IMR-90 (cell line): Measurements from ENCODE around the gene MAB21L3. TPM values are rescaled to one million over a fixed set of nuclear protein-coding genes. Genes with fewer than 3 reads are reported as not detected.

Experiments
- ATAC-seq: fragments of 200-7000 bp; cut with Tn5 transposase; 2 replicates; pipeline ENCODE4 v1.9.1; 2020; ENCODE audit warnings: low read depth, mild to moderate bottlenecking, moderate library complexity
- BruUV-seq: library from RNA; stranded (reverse); fragments of 400-500 nt; replicated peaks from 2 replicates; lab custom pipeline; 2021; lab: Mats Ljungman, UMichigan
- CTCF ChIA-PET: fragments of 300-600 bp; formaldehyde crosslinking; extraction: SDS; loops from one replicate; lab custom pipeline; 2021; ENCODE audit warnings: antibody characterized with exemption; lab: Yijun Ruan, JAX
- POLR2A ChIA-PET: fragments of 300-600 bp; sonication (Branson Sonifier 250); formaldehyde crosslinking; loops from one replicate; lab custom pipeline; 2022; ENCODE audit warnings: antibody characterized with exemption; ENCODE audit not compliant: unreplicated experiment; lab: Charles Lee
- DNase-seq: peaks from one replicate; pipeline ENCODE4 v3.0.0; 2013
- H2AFZ ChIP-seq: replicated peaks from 2 replicates; pipeline ENCODE3; 2013; ENCODE audit warnings: low read length, mild to moderate bottlenecking; ENCODE audit not compliant: poor library complexity
- H2AK5ac ChIP-seq: 2 replicates; pipeline ENCODE4 v1.6.1; 2013; ENCODE audit warnings: low read depth, low read length, inconsistent platforms
- H2AK9ac ChIP-seq: replicated peaks from 2 replicates; pipeline ENCODE3; 2013; ENCODE audit warnings: mild to moderate bottlenecking, low read depth, low read length, moderate library complexity; ENCODE audit not compliant: poor library complexity
- H2BK120ac ChIP-seq: 2 replicates; pipeline ENCODE4 v1.6.1; 2013; ENCODE audit warnings: low read depth, low read length, inconsistent platforms
- H2BK15ac ChIP-seq: 3 replicates; pipeline ENCODE4 v1.6.1; 2013; ENCODE audit warnings: low read depth, low read length, inconsistent platforms
- H2BK20ac ChIP-seq: 2 replicates; pipeline ENCODE4 v1.6.1; 2013; ENCODE audit warnings: low read depth, mild to moderate bottlenecking, inconsistent platforms, low read length, moderate library complexity
- H2BK5ac ChIP-seq: 2 replicates; pipeline ENCODE4 v1.6.1; 2013; ENCODE audit warnings: mild to moderate bottlenecking, low read depth, low read length, inconsistent platforms; ENCODE audit not compliant: poor library complexity, severe bottlenecking
- H3K14ac ChIP-seq: replicated peaks from 2 replicates; pipeline ENCODE4 v1.6.1; 2013; ENCODE audit warnings: low read depth, low read length, inconsistent platforms
- H3K18ac ChIP-seq: 2 replicates; pipeline ENCODE4 v1.6.1; 2013; ENCODE audit warnings: low read depth, low read length, control low read depth
- H3K23ac ChIP-seq: 2 replicates; pipeline ENCODE4 v1.6.1; 2013; ENCODE audit warnings: low read depth, low read length, inconsistent platforms
- H3K27ac ChIP-seq: 2 replicates; pipeline ENCODE4 v1.5.1; 2013; ENCODE audit warnings: mild to moderate bottlenecking, control low read depth, low read length; ENCODE audit not compliant: insufficient read depth
- H3K27me3 ChIP-seq: 2 replicates; pipeline ENCODE4 v1.6.1; 2013; ENCODE audit warnings: low read length; ENCODE audit not compliant: control insufficient read depth, insufficient read depth
- H3K36me3 ChIP-seq: 2 replicates; pipeline ENCODE4 v1.6.1; 2013; ENCODE audit warnings: low read length, mixed read lengths; ENCODE audit not compliant: control insufficient read depth, insufficient read depth
- H3K4ac ChIP-seq: 2 replicates; pipeline ENCODE4 v1.6.1; 2013; ENCODE audit warnings: low read depth, low read length, inconsistent platforms
- H3K4me1 ChIP-seq: 2 replicates; pipeline ENCODE4 v1.6.1; 2013; ENCODE audit warnings: low read length, mixed read lengths; ENCODE audit not compliant: control insufficient read depth, insufficient read depth
- H3K4me2 ChIP-seq: 2 replicates; pipeline ENCODE4 v1.6.1; 2013; ENCODE audit warnings: low read depth, mild to moderate bottlenecking, control low read depth, low read length, moderate library complexity
- H3K4me3 ChIP-seq: 2 replicates; pipeline ENCODE4 v1.5.1; 2013; ENCODE audit warnings: low read depth, mild to moderate bottlenecking, control low read depth, low read length, moderate library complexity; ENCODE audit not compliant: insufficient read depth
- H3K56ac ChIP-seq: 2 replicates; pipeline ENCODE4 v1.6.1; 2013; ENCODE audit warnings: low read length, inconsistent platforms; ENCODE audit not compliant: insufficient read depth; ENCODE audit errors: extremely low read depth
- H3K79me1 ChIP-seq, 2 experiments: 2 replicates each; pipeline ENCODE4 v1.6.1; 2013; ENCODE audit warnings: low read length in 2 of 2, inconsistent platforms in 1 of 2, low read depth in 1 of 2
- H3K9ac ChIP-seq: 2 replicates; pipeline ENCODE4 v1.6.1; 2013; ENCODE audit warnings: low read depth, low read length, control low read depth
- H3K9me1 ChIP-seq: 2 replicates; pipeline ENCODE4 v1.6.1; 2013; ENCODE audit warnings: low read length, inconsistent platforms; ENCODE audit not compliant: insufficient read depth
- H3K9me3 ChIP-seq: 2 replicates; pipeline ENCODE4 v1.6.1; 2013; ENCODE audit warnings: low read length; ENCODE audit not compliant: control insufficient read depth, insufficient read depth
- H4K20me1 ChIP-seq: 2 replicates; pipeline ENCODE4 v1.6.1; 2013; ENCODE audit warnings: low read length, inconsistent platforms; ENCODE audit not compliant: insufficient read depth
- H4K5ac ChIP-seq: 2 replicates; pipeline ENCODE4 v1.6.1; 2013; ENCODE audit warnings: mild to moderate bottlenecking, low read depth, low read length, control low read depth
- H4K8ac ChIP-seq, 2 experiments: 2 replicates each; pipeline ENCODE4 v1.6.1; 2013; ENCODE audit warnings: low read depth in 2 of 2, low read length in 2 of 2, control low read depth in 1 of 2, inconsistent platforms in 1 of 2
- H4K91ac ChIP-seq: 2 replicates; pipeline ENCODE4 v1.6.1; 2013; ENCODE audit warnings: low read depth, low read length, inconsistent platforms; ENCODE audit not compliant: insufficient read depth
- CEBPB ChIP-seq: IDR thresholded peaks from 2 replicates; pipeline ENCODE4 v1.6.1; 2012; ENCODE audit warnings: low read depth, low read length, improper control_type of control experiment
- CHD1 ChIP-seq: IDR thresholded peaks from 2 replicates; pipeline ENCODE4 v1.6.1; 2012; ENCODE audit warnings: low read depth, low read length, improper control_type of control experiment
- FOS ChIP-seq: fragments of 150-350 bp; IDR thresholded peaks from 2 replicates; pipeline ENCODE4 v1.6.1; 2016; ENCODE audit warnings: low read depth, low read length
- SMC3 ChIP-seq: fragments of 150-350 bp; IDR thresholded peaks from 2 replicates; pipeline ENCODE4 v1.6.1; 2016; ENCODE audit warnings: low read depth, mild to moderate bottlenecking, antibody characterized with exemption, low read length, moderate library complexity
- WGBS, 2 experiments: methylation state at CpG; one replicate each; pipeline versions ENCODE4 v1.1.5 to v1.1.7; 2013; ENCODE audit warnings: missing lambda C conversion rate in 2 of 2; ENCODE audit not compliant: insufficient read length in 1 of 2; ENCODE audit errors: extremely low coverage in 2 of 2; 5-methylcytosine and 5-hydroxymethylcytosine counted together
- dilution Hi-C: fragments of 300-500 bp; cut with HindIII; formaldehyde crosslinking; loops from one replicate; pipeline ENCODE4 v1.14.3; 2018; ENCODE audit warnings: low sequenced_read_pairs; ENCODE audit not compliant: unreplicated experiment
- in situ Hi-C: fragments of 300-500 bp; cut with MboI; formaldehyde crosslinking; loops from 3 replicates; pipeline ENCODE4 v1.14.3; 2019; ENCODE audit warnings: low sequenced_read_pairs, inconsistent platforms, mixed read lengths
- intact Hi-C: fragments of 100-400 bp; cut with micrococcal nuclease; formaldehyde crosslinking; loops from 2 replicates; pipeline ENCODE4 v1.10.0; 2022
- polyA plus RNA-seq, 3 experiments: library from polyadenylated mRNA; depleted of rRNA; stranded (reverse); fragments of >200 nt; gene quantifications; 2 replicates each; pipeline ENCODE4 v1.2.3, GENCODE V29; 2012; ENCODE audit warnings: low replicate concordance in 1 of 3
- total RNA-seq: library from RNA; depleted of rRNA; stranded (reverse); fragments of >200 nt; gene quantifications from 2 replicates; pipeline ENCODE4 v1.2.3, GENCODE V29; 2012
- TF ChIP-seq, protein P1 (sequence below): fragments of 150-350 bp; IDR thresholded peaks from 2 replicates; pipeline ENCODE4 v1.6.1; 2017; ENCODE audit warnings: mild to moderate bottlenecking, antibody characterized with exemption, low read length, low read depth
- TF ChIP-seq, protein P2 (sequence below): conservative IDR thresholded peaks from 2 replicates; pipeline ENCODE4 v1.5.1; 2012; ENCODE audit warnings: mild to moderate bottlenecking, low read depth, low read length, improper control_type of control experiment

MAB21L3 gene
- total and polyA plus RNA-seq, 2 of the 4 experiments (the other 2 are of a cell fraction), result not detected

DNA sequence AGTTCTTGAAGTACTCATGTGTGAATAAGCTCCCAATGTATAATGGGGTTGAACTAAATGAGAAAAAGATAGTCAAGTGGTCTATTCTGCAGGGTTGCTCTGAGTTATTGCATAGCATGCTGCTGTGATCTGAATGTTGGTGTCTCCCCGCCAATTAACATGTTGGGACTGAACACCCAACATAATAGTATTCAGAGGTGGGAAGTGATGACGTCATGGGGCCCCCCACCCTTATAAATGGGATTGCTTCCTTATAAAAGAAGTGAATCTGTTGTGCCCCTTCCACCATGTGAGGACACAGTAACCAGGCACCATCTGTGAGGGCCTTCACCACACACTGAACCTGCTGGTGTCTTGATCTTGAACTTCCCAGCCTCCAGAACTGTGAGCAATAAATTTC is 50.2 kb downstream of the MAB21L3 start:
- Histone ChIP-seq H3K9me3 (no peaks in the 10 kb centered on the region), H4K20me1 (no peaks in the 10 kb centered on the region), H3K4me2 (no peak overlapping the region), H3K27me3 (peaks cover 12% of the 10 kb centered on the region), H3K79me1 (no peaks in the 10 kb centered on the region), H2BK5ac (no peak overlapping the region), H2AFZ (no peak overlapping the region), H3K4ac (no peak overlapping the region), H3K9me1 (no peaks in the 10 kb centered on the region), H4K91ac (no peak overlapping the region), H3K9ac (no peak overlapping the region), H4K8ac (no peak overlapping the region), H3K14ac (no peak overlapping the region), H2BK20ac (no peak overlapping the region), H3K36me3 (no peaks in the 10 kb centered on the region), H4K5ac (no peak overlapping the region), H3K23ac (no peak overlapping the region), H2AK5ac (no peak overlapping the region), H3K27ac (no peak overlapping the region), H3K4me1 (no peaks in the 10 kb centered on the region), H2BK15ac (no peak overlapping the region), H3K18ac (no peak overlapping the region), H2AK9ac (no peak overlapping the region), H2BK120ac (no peak overlapping the region), H3K56ac (no peak overlapping the region), H3K4me3 (no peak overlapping the region)
- dilution Hi-C loops, result no loop called here
- ChIA-PET CTCF (no interaction called here), POLR2A (no interaction called here)
- TF ChIP-seq, protein P1, sequence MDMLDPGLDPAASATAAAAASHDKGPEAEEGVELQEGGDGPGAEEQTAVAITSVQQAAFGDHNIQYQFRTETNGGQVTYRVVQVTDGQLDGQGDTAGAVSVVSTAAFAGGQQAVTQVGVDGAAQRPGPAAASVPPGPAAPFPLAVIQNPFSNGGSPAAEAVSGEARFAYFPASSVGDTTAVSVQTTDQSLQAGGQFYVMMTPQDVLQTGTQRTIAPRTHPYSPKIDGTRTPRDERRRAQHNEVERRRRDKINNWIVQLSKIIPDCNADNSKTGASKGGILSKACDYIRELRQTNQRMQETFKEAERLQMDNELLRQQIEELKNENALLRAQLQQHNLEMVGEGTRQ, result no peak
- no peak for TF ChIP-seq FOS
- TF ChIP-seq CEBPB, result no peak
- TF ChIP-seq CHD1, result no peak
- TF ChIP-seq, protein P2, sequence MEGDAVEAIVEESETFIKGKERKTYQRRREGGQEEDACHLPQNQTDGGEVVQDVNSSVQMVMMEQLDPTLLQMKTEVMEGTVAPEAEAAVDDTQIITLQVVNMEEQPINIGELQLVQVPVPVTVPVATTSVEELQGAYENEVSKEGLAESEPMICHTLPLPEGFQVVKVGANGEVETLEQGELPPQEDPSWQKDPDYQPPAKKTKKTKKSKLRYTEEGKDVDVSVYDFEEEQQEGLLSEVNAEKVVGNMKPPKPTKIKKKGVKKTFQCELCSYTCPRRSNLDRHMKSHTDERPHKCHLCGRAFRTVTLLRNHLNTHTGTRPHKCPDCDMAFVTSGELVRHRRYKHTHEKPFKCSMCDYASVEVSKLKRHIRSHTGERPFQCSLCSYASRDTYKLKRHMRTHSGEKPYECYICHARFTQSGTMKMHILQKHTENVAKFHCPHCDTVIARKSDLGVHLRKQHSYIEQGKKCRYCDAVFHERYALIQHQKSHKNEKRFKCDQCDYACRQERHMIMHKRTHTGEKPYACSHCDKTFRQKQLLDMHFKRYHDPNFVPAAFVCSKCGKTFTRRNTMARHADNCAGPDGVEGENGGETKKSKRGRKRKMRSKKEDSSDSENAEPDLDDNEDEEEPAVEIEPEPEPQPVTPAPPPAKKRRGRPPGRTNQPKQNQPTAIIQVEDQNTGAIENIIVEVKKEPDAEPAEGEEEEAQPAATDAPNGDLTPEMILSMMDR, result no peak
- TF ChIP-seq SMC3, result no peak
- in situ Hi-C loops, result no loop called here
- ATAC-seq (no peak), DNase-seq (no peak)
- whole genome bisulfite sequencing, 2 experiments, result no CpG with 5 or more reads among the region's 2 CpGs
- BruUV-seq, result no TSS peak
- intact Hi-C loops, result no loop called here
